HT1080 (cell line): ENCODE measurements around the gene WDR45. TPM values are rescaled to one million over a fixed set of nuclear protein-coding genes. Genes with fewer than 3 reads are reported as not detected.

Experiments used
- DNase-seq: peaks from one replicate; pipeline ENCODE4 v3.0.0-alpha.2; 2015; ENCODE audit warnings: low read depth
- small RNA-seq: library from RNA; depleted of rRNA; stranded (forward); fragments of <200 nt; gene quantifications from one replicate; pipeline ENCODE3, GENCODE V24; 2014
- total RNA-seq: library from RNA; depleted of rRNA; stranded (reverse); fragments of >200 nt; shearing (Covaris generic); gene quantifications from 2 replicates; pipeline ENCODE4 v1.2.3, GENCODE V29; 2014; rRNA removed

The WDR45 gene
- total RNA-seq, 1 experiment from 2014 or later, result 45.2 TPM

- no peak for DNase-seq
Measured at GRCh38 chrX:49043987-49044281, 35.8 kb downstream of the WDR45 start.

GRCh38 chrX:49043220-49043986 lies 36.3 kb downstream of the WDR45 start, which contains the start of gene TFE3:
Gene TFE3 (minus strand): TSS chrX:49043357. CDS start chrX:49043226, 131 bp downstream.
- peak; percentile 99 for DNase-seq

DNA sequence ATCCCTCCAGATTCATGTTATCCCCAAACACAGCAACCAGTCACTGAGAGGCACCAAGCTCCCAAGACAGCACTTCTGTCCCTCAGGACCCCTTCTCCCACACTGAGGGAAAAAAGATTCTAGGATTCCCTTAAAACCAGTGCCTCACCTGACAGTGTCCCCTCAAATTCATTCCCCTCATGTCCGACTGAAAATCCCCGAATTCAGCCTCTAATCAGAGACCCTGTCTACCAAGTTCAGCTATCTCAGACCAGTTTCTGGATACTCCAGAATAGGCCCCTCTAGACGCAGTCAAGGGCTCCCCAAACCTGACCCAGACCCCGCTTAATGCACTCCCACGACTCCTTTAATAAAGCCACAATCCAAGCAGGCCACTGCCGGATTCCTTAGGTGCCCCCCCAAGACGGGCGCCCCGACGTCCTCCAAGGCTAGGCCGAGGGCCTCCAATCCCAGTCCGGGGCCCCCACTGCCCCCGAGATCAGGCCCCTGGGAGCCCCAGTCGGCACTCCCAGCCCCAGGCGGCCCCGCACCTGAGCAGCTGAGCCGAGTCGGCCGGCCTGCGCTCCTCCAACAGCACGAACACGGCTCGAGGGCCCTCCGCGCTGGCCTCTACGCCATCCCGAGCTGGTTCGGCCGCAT lies 37.0 kb downstream of the WDR45 start:
- peak; percentile 1 for DNase-seq

- DNase-seq, result peak; percentile 54
Measured at GRCh38 chrX:49041744-49042580, 37.7 kb downstream of the WDR45 start.

GRCh38 chrX:49040376-49040955 lies 39.2 kb downstream of the WDR45 start:
- DNase-seq, result peak; percentile 30

GRCh38 chrX:49039598-49040375 lies 39.9 kb downstream of the WDR45 start:
- peak; percentile 93 for DNase-seq

DNA sequence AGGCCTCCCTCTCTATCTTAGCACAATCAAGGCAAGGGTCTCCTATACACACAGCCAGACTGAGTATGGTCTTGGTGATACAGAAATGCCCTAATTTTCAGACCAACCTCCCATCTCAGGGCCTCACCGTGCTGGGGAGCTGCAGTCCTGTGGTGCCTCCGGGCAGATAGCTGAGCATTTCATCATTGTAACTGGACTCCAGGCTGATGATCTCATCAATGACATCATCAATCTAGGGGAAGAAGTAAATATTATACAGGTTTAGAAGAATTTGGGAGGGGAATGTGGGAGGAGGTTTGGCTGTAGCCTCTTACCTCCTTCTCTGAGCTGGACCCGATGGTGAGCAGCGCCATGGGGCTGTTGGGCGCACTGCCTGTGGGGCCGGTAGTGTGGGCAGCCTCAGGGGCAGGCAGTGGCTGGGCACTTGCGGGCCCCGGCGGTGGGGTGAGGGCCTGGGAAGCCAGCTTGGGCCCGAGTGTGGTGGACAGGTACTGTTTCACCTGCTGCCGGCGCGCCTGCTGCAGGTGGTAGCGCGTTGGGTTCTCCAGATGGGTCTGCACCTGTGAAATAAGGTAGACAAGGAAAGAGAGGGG lies 41.7 kb downstream of the WDR45 start:
- peak; percentile 3 for DNase-seq

GRCh38 chrX:49030283-49030682 lies 49.4 kb downstream of the WDR45 start:
- DNase-seq, result no peak

DNA sequence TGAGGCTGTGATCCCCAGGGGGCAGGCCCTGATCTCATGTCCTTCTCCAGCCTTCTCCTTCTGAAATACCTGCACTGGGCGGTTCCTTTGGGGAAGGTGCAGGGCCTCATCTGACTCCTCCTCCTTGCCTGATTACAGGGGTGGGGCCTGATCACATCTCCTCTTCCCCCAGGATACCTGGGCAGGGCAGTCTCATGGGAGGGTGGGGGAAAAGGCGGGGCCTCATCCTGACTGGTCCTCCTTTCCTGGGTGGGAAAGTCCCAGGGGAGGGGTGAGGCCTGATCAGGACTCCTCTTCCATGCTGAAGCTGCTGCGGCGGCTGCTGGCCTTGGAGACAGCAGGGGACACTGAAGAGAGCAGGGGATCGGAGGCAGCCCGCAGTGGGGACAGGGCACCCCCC lies 49.8 kb downstream of the WDR45 start:
- DNase-seq, result no peak

Small RNAs within 50 kb of the gene (small RNA-seq; reads per million reads assigned to genes)
- gene RNU4-52P, result not detected

Other genes with a start within 250 kb of the WDR45 start
- gene PCSK1N, start 244.3 kb downstream of the WDR45 start, total RNA-seq, result not detected in 2 replicates
- 63.0 and 65.9 TPM in 2 replicates for gene TIMM17B, start 182.1 kb downstream of the WDR45 start, total RNA-seq
- gene PQBP1, start 182.0 kb downstream of the WDR45 start, total RNA-seq, result 80.8 and 109 TPM in 2 replicates
- gene SLC35A2, start 168.2 kb downstream of the WDR45 start, total RNA-seq, result 19.4 and 30.6 TPM in 2 replicates
- gene PIM2, start 160.9 kb downstream of the WDR45 start, total RNA-seq, result 0.03 and 0.16 TPM in 2 replicates
- gene OTUD5, start 122.3 kb downstream of the WDR45 start, total RNA-seq, result 30.0 and 31.7 TPM in 2 replicates
- 0.23 and 0.42 TPM in 2 replicates for gene KCND1, start 108.0 kb downstream of the WDR45 start, total RNA-seq
- gene GRIPAP1, start 77.6 kb downstream of the WDR45 start, total RNA-seq, result 11.9 and 13.9 TPM in 2 replicates
- 52.6 and 65.8 TPM in 2 replicates for gene TFE3, start 36.5 kb downstream of the WDR45 start, total RNA-seq
- 0.14 TPM in 1 of 2 replicates, not detected in the other for gene CCDC120, start 20.9 kb downstream of the WDR45 start, total RNA-seq
- gene PRAF2, start 5.9 kb downstream of the WDR45 start, total RNA-seq, result 8.6 and 22.1 TPM in 2 replicates
- gene GPKOW, start 43.8 kb upstream of the WDR45 start, total RNA-seq, result 27.6 and 30.2 TPM in 2 replicates
- gene MAGIX, start 82.9 kb upstream of the WDR45 start, total RNA-seq, result 0.13 TPM in 1 of 2 replicates, not detected in the other
- gene PLP2, start 92.0 kb upstream of the WDR45 start, total RNA-seq, result 126 and 199 TPM in 2 replicates
- gene PRICKLE3, start 106.5 kb upstream of the WDR45 start, total RNA-seq, result 4.3 and 5.6 TPM in 2 replicates
- gene SYP, start 120.3 kb upstream of the WDR45 start, total RNA-seq, result 0.23 and 0.70 TPM in 2 replicates
- not detected in 2 replicates for gene CACNA1F, start 153.5 kb upstream of the WDR45 start, total RNA-seq
- 9.8 and 13.1 TPM in 2 replicates for gene CCDC22, start 155.6 kb upstream of the WDR45 start, total RNA-seq
- gene FOXP3, start 184.8 kb upstream of the WDR45 start, total RNA-seq, result not detected in 2 replicates
- 0.30 and 0.53 TPM in 2 replicates for gene PPP1R3F, start 189.9 kb upstream of the WDR45 start, total RNA-seq
- gene GAGE10, start 223.8 kb upstream of the WDR45 start, total RNA-seq, result not detected in 2 replicates
- 0.69 TPM in 1 of 2 replicates, not detected in the other for gene GAGE12J, start 242.2 kb upstream of the WDR45 start, total RNA-seq